HG03565 (cell line): ENCODE measurements around the gene TRMT1.

Source experiments
- ATAC-seq: cut with Tn5 transposase; IDR thresholded peaks from one replicate; pipeline ENCODE4 v1.9.1; 2021; ENCODE audit warnings: mild to moderate bottlenecking, moderate library complexity; ENCODE audit not compliant: unreplicated experiment

TRMT1 gene

GRCh38 chr19:13103581-13104359, 12.8 kb downstream of the TRMT1 start:
- ATAC-seq: no peak

GRCh38 chr19:13102666-13103580, 13.6 kb downstream of the TRMT1 start, which contains the start of gene LYL1:
Gene LYL1, minus strand, starts transcription at chr19:13102858. Its CDS starts 1,687 bp downstream, at chr19:13101171.
- peak; percentile 38 for ATAC-seq

- no peak for ATAC-seq
These were observed 14.2 kb downstream of the TRMT1 start for GRCh38 chr19:13102416-13102665.

GRCh38 chr19:13101590-13102415, 14.7 kb downstream of the TRMT1 start:
- ATAC-seq: no peak

GRCh38 chr19:13100841-13101589, 15.5 kb downstream of the TRMT1 start:
- ATAC-seq: no peak

- ATAC-seq: no peak
These were observed 16.4 kb downstream of the TRMT1 start for GRCh38 chr19:13100031-13100588.

- ATAC-seq: no peak
These were observed 17.2 kb downstream of the TRMT1 start for GRCh38 chr19:13099073-13099999.

GRCh38 chr19:13098277-13099072, 18.1 kb downstream of the TRMT1 start:
- ATAC-seq: no peak

GRCh38 chr19:13097463-13098258, 18.9 kb downstream of the TRMT1 start:
- no peak for ATAC-seq

GRCh38 chr19:13097033-13097462, 19.5 kb downstream of the TRMT1 start:
- no peak for ATAC-seq

GRCh38 chr19:13095934-13096927, 20.3 kb downstream of the TRMT1 start:
- no peak for ATAC-seq

GRCh38 chr19:13095393-13095784, 21.2 kb downstream of the TRMT1 start:
- no peak for ATAC-seq

GRCh38 chr19:13094771-13095392, 21.7 kb downstream of the TRMT1 start:
- no peak for ATAC-seq

- ATAC-seq: no peak
These were observed 22.4 kb downstream of the TRMT1 start for GRCh38 chr19:13094106-13094504.

- no peak for ATAC-seq
These were observed 23.0 kb downstream of the TRMT1 start for GRCh38 chr19:13093407-13094105.
